Inflammatory macrophage (primary cell): ENCODE measurements around the gene DBT.
"Not testable (repeated sequence)": the region's sequence is repeated elsewhere in the genome, so short reads cannot be mapped to it uniquely, and the experiment has no call there.

Experiments
- DNase-seq, 2 donors: peaks; one replicate each; pipeline ENCODE4 v3.0.0-alpha.2; 2020 to 2022

DBT gene

DNA sequence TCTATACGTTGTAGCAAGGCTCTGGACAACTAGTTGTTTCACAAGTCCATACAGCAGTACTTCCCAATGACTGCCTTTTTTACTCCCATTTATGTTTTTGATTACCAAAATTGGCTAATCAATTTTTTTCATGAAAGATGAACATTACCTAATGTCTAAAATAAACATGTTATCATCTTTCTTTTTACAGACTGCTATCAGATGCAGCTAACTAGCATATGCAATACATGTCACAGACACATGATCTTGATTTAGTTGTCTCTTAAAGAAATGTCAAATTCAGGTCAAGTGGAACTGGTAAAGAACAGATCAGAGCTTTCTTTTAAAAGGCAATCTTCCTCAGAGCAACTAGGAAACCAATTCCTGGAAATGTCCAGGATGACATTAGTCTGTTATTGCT is 630 bp upstream of the DBT start:
- DNase-seq = no peak

DNA sequence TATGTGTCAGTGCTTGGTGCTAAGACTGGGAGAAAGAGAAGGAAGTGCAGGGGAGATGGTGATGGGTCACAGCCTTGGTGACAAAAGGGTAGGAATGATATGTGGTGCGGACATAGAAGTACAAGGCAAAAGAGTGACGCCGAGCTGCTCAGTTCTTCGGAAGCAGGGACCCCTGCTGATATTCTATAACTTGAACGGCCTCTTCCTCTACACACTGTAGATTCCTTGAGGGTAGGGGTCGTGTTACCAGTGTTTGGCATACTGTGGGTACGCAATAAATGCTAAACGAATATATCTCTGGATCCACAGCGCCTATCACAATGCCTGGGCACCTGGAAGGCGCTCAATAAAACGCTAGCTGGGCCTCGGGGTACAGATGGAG is 488 bp downstream of the DBT start:
- DNase-seq = peak in 1 of 2 donors; percentile 3

DNA sequence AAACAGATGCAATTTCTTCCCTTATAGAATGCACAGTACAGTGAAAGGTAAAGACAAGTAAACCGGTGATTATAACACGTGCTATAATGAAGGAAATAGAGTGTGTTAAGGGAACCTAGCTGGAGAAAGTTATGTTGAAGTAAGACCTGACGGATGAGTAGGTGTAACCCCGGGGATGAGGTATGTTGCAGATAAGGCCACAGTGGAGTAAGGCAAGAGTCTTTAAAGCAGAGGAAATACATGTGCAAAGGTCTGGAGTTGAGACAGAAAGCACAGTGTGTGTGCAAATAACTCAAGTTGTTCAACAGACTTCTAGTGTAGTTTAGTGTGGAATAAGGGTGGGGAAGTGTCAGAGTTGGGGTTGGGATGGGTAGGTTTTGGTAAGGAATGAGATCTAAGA is 2.9 kb downstream of the DBT start:
- DNase-seq = no peak

DNA sequence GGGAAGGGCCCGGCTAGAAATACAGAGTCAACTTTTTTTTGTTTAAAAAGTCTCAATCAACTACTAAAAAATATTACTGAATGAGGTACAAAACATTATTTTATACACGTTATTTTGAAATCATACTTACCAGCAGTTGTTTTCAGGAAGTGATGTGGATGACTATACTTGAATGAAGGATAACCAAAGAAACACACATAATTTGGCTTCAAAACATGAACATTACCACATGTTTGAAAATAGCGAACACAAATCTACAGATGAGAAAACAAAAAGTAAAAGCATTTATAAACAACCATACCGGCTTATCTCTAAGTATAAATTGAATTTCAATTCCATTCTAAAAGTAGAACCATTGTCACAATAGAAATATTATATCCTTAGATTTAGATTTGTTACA is 9.0 kb downstream of the DBT start:
- no peak for DNase-seq

DNA sequence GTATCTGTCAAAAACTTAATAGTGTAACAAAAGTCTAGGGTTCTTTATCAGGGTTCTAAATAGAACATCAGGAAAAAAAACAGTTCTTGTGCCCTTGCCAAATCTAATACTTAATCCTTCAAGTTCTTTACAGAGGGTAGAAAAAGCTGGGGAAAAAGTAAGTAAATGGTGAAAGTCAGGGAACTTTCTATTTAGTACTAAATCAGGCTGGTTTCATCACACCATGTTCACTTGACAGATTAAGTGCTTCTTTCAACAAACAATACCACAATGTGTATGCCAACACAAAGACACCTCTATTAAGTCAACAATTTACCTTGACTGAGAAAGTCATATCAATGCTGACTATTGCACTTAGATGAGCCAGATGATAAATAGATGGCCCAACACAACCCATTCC is 9.7 kb downstream of the DBT start:
- no peak for DNase-seq

DNA sequence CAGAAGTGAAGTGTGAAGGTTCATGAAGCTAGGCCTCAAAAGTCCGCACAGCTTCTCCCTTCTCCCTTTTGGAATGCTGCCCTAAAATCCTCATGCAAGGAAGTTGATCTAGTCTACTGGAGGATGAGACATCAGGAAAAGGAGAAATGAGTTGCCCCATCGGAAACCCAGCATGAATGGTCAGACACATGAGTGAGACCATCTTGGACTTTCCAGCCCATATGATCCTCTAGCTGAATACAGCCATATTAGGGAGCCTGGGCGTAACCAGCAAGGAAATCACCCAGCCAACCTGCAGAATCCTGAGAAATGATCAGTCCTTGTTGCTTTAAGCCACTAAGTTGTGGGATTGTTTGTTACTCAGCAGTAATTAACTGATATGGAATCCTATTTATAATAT is 12.5 kb downstream of the DBT start:
- no peak for DNase-seq

DNA sequence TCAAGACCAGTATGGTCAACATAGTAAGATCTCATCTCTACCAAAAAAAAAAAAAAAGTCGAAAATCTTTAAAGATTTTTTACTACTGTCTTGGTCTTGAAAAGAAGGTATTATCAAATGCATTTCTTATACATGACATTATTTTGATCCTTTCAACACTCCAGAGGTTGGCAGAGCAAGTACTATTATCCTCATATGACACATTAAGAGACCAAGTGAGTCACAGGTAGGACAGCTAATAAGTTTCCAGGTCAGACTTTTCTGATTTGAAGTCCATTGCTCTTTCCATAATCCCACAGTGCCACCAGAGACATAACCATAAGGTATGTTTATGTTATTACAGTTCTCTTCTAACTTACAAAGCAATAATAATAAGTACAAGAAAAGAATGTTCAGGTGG is 15.2 kb downstream of the DBT start:
- DNase-seq = no peak

DNA sequence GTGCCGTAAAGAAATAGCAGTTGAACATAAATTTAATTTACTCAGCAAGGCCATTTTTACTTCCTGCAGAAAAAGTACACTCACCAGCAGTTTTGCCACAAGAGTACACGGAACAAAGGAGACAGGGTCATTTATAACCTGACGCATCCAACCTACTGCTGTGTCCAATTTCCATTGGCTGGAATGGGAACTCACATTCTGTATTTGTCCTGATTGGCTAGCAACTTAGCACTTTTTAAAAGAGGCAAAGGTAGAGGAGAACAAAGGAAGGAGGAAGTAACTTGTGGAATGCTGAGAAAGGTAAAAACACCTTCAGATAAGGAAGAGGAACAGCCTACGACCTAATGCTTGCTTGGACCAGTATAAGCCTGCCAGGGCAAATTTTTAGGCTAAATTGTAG is 16.1 kb downstream of the DBT start:
- DNase-seq = not testable (repeated sequence)

DNA sequence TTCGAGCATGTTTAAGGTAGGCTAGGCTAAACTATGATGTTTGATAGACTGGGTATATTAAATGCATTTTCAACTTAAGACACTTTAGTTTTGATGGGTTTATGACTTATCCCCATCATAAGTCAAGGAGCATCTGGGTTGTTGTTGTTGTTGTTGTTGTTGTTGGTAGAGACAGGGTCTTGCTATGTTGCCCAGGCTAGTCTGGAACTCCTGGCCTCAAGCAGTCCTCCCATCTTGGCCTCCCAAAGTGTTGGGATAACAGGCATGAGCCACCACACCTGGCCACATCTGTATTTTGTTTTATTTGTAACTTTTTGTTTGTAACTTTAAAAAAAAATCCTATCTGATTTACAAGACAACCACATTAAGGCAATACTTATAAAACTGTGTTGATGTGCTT is 17.5 kb downstream of the DBT start:
- no peak for DNase-seq

DNA sequence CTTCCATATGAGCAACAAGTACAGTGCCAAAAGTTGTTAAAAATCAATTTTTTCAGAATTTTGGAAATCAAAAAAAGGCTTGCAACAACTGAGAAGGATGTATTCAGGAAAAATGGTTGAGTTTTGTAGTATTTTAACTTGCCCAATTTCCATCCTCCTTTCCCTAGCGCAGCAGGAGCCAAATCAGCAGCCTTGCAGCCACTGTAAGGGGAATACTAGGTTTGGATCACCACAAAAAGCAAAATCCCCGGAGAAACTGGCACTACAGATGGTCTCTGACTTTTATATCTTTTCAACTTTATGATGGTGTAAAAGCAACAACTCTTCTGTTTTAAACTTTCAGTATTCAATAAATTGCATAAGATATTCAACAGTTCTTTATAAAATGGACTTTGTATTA is 17.9 kb downstream of the DBT start:
- DNase-seq = no peak

DNA sequence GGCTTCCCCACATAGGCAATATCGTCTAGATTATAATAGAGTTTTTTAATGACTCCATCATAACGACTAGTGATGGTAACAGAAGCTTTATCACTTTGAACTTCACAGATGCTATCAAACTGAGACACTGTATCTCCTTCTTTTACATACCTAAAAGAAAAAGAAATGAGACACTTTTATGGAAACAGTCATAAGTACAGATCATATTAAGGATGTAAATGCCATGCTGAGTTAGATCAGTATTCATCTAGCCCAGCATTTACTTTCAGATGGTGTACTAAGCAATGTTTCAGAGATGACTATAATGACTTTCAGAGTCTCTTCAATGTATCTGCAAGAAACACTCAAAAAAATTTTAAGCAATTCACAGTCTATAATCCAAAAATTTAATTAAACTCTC is 18.9 kb downstream of the DBT start:
- no peak for DNase-seq

DNA sequence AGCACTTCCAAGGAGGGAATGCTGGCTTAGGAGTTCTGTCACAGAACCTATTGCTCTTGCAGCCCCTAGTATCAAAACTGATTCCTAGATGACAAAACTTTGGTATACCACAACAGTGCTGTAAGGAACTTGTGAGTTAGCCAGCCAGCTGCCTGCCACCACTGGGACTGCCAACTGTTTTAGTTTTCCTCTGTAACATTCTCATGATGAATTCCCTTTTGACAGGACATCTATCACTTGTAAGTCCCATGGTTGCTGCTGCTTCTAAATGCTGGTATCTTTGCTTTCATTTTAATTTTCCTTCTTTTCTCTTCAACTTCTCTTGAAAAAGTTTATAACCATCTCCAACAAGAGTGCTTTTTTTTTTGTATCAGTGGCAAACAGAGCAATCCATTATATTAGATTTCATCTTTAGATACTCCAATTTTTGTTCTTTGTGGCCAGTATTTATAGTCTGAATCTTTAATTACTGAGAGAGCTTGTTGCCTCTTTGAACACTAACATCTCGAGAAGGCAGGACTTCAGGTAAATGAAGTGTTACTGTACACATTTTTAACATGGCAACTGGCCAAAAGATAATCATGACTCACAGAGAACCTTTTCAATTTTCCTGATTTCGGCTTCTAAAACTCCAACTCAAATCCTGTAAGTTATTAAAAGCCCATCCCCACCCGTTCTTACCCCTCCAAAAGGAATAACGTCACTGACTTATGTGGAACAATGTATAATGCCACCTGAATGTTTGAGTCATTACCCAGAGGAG is 19.8 kb downstream of the DBT start:
- no peak for DNase-seq

DNA sequence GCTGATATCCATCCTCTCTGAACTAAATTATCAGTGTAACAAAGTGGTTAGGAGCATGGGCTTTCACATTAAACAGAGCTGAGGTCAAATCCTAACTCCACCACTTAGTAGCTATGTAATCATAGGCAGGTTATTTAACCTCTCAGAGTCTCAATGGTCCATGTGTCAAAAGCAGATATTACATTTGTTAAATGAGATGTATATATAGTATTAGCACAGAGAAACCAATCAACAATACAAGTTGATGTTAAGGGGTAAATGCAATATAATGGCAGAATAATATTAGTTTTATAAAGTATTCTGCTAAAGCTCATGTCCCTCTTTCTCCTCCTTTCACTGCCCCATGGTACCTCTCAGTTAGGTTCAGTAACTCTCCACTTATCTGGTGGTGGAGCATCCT is 27.2 kb downstream of the DBT start:
- DNase-seq = no peak

DNA sequence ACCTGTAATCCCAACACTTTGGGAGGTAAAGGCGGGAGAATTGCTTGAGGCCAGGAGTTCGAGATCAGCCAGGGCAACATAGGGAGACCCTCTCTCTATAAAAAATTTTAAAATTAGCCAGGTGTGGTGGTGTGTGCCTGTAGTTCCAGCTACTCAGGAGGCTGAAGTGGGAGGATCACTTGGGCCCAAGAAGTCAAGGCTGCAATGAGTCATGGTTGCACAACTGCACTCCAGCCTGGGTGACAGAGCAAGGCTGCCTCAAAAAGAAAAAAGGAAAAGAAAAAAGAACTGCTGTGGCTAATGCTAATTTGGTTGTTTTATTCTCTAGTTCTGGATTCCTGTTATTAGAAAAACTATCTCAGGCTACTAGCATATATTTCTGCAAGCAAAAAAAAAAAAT is 29.8 kb downstream of the DBT start:
- peak; percentile 30 to 42 for DNase-seq

DNA sequence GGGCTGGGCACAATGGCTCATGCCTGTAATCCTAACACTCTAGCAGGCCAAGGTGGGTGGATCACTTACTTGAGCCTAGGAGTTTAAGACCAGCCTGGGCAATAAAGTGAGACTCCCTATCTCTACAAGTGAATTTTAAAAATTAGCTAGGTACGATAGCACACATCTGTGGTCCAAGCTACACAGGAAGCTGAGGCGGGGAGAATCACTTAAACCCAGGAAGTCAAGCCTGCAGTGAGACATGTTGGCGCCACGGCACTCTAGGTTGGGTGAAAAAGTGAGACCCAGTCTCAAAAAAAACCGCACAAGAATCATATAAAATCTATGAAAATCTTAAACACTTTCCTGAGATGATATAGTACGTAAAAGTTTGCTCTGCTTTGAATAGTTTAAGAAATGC is 30.2 kb downstream of the DBT start:
- no peak for DNase-seq

DNA sequence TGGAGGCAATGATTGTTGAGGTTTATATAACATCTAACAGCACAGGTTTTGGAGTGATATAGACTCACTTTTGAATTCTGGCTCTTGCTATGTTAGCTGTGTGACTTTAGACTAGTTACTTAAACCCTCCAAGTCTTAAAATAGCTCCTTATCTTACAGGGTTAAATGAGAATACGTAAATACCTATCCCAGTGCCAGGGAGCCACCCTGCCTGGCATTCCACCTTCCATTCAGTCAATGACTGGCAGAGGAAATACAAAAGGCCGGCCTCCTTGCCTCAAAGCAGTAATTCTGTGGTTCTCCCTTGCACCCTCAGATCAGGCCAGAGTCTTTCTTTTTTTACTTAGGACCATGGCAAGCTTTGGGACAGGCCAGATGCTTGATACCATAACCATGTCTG is 31.8 kb downstream of the DBT start:
- no peak for DNase-seq

DNA sequence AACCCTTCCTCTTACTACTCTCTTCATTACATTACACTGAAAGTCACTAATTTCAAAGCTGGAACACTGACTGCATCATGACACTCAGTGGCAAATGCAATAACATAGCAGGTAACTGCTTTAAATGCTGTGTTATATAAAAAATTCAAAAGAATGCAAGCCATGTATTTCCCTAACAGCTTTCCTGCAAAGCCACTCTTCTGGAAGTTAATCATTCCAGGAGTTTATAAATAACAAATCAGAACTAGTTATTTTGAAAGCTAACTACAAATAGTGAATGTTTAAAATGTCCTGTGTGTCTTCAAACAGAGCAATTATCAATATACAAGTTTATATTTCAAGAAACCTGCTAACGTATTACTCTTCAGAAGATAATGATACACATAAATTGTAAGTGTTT is 34.5 kb downstream of the DBT start:
- no peak for DNase-seq

DNA sequence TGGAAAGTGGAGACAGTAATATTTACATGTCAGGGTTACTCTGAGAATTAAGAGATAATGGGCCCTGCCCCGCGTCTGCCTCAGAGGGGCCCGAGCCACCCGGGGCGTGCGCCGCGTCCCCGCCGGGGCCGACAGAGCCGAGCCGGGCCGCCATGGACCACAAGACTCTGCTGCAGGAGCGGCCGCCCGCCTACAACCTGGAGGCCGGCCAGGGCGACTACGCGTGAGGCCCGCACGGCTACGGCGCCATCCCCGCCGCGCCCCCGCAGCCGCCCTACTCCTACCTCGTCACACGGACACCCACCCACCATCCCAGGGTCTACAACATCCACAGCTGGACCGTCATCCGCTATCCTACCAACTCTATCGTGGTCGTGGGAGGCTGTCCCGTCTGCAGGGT is 36.5 kb downstream of the DBT start:
- no peak for DNase-seq

DNA sequence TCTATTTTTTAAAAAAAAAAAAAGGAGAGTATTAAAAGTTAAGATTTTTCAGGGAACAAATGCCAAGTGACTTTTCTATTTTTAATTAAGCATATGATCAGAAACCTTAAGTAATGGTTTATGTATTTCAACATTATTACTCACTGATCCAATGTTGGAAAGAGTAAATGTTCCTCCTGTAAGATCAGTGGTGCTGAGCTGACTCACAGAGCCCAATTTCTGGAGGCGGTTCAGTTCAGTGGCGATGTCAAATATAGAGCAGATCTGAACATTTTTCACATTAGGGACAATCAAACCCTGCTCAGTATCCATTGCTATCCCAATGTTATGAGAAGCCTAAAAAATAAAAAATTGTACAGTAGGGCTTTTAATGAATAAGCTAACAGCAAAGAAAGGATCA is 43.3 kb downstream of the DBT start:
- no peak for DNase-seq

DNA sequence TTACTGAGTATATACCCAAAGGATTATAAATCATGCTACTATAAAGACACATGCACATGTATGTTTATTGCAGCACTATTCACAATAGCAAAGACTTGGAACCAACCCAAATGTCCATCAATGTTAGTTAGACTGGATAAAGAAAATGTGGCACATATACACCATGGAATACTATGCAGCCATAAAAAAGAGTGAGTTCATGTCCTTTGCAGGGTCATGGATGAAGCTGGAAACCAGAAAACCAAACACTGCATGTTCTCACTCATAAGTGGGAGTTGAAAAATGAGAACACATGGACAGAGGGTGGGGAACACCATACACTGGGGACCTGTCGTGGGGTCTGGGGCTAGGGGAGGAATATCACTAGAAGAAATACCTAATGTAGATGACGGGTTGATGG is 44.0 kb downstream of the DBT start:
- not testable (repeated sequence) for DNase-seq

DNA sequence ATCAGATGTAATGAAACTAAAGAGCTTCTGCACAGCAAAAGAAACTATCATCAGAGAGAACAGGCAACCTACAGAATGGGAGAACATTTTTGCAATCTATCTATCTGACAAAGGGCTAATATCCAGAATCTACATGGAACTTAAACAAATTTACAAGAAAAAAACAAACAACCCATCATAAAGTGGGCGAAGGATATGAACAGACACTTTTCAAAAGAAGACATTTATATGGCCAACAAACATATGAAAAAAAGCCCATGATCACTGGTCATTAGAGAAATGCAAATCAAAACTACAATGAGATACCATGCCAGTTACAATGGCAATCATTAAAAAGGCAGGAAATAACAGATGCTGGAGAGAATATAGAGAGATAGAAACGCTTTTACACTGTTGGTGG is 44.5 kb downstream of the DBT start:
- DNase-seq = not testable (repeated sequence)

DNA sequence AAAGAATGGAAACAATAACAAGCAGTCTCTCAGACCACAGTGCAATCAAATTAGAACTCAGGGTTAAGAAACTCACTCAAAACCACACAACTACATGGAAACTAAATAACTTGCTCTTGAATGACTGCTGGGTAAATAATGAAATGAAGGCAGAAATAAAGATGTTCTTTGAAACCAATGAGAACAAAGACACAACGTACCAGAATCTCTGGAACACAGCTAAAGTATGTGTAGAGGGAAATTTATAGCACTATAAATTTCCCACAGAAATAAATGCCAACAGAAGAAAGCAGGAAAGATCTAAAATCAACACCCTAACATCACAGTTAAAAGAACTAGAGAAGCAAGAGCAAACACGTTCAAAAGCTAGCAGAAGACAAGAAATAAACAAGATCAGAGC is 46.9 kb downstream of the DBT start:
- not testable (repeated sequence) for DNase-seq

DNA sequence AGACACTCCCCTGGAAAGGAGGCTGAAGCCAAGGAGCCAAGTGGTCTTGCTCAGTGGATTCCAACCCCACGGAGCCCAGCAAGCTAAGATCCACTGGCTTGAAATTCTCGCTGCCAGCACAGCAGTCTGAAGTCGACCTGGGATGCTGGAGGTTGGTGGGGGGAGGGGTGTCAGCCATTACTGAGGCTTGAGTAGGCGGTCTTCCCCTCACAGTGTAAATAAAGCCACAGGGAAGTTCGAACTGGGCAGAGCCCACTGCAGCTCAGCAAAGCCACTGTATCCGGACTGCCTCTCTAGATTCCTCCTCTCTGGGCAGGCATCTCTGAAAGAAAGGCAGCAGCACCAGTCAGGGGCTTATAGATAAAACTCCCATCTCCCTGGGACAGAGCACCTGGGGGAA is 49.6 kb downstream of the DBT start:
- not testable (repeated sequence) for DNase-seq

DNA sequence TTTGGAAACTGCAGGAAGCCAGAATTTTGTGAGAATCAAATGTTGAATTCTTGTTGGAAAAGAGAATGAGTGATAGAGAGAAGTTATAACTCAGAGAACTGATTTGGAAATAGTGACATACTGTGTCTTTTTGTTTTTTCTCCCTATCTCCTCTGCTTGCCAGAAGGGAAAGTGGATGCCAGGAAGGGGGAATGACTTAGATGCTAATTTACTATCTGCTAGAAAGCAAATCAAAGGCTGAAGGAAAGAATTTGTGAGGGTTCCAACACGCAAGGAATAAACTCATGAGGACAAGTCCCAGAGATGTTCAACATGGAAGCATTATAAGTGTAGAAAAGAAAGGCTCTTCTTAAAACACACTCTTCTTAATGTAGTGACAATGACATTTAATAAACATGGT is 51.0 kb downstream of the DBT start:
- DNase-seq = no peak

DNA sequence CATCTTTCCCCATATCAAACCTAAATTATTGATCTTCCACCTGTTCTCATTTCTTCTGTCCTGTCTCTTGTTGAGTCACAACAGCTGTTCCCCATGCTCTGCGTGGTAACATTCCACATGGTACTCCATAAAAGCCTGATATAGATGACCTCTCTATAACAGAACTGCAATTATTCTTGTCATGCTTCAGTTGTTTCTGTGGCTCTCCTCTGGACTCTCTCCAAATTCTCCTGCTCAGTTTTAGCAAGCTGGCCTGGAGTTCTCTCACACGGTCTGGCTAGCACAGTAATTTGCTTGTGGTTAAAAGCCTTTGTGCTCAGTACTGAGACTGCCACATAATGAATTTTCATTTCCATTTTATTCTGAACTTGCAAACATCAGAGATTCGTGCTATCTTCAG is 61.0 kb downstream of the DBT start:
- DNase-seq = no peak
